ENCODE measurements around the gene GBX2. TPM values are rescaled to one million over a fixed set of nuclear protein-coding genes. Genes with fewer than 3 reads are reported as not detected.

GBX2 gene
- total RNA-seq, 1 experiment from 2014 or later = 0.31 TPM

DNA sequence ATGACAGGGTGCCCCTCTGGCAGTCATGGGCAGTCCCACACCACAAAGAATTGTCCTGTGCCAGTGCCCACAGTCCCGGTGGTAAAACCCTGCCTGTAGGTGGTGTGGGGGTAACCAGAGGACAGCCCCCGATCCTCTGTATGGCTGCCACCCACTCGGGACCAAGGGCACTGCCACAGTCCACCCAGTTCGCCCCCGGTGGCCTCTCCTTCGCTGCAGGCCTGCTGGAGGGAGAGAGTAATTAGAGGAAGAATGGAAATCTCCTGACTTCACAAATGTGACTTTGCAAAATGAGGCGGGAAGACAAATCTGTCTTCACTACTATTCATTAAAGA lies 11.4 kb downstream of the GBX2 start:
- Histone ChIP-seq H2AFZ (ENCODE audit: low read length) (no peak overlapping the region), H3K56ac (ENCODE audit: insufficient read length, low read depth, low read length) (no peak overlapping the region), H3K18ac (ENCODE audit: insufficient read length, low read depth, low read length) (no peak overlapping the region), H4K5ac (ENCODE audit: insufficient read length, low read depth, low read length) (no peak overlapping the region), H4K91ac (ENCODE audit: insufficient read length, low read depth, low read length) (no peak overlapping the region), H3K14ac (ENCODE audit: insufficient read depth, low read length) (no peak overlapping the region), H3T11ph (ENCODE audit: low read length) (no peak overlapping the region), H3K79me2 (ENCODE audit: insufficient read depth, low read length) (no peaks in the 10 kb centered on the region), H3K27me3 (ENCODE audit: insufficient read depth, low read length) (peaks cover 34% of the 10 kb centered on the region; the same call in 1 of the 2 replicates), H2AK5ac (ENCODE audit: insufficient read length, low read length) (no peak overlapping the region), H2BK15ac (ENCODE audit: low read depth, low read length) (no peak overlapping the region), H3K9ac (ENCODE audit: extremely low read depth, insufficient read length, low read length) (no peak overlapping the region), H2BK12ac (ENCODE audit: insufficient read length, low read depth, low read length) (no peak overlapping the region), H3K4ac (ENCODE audit: low read depth, low read length) (no peak overlapping the region), H2BK5ac (ENCODE audit: insufficient read length, low read length) (no peak overlapping the region), H3K27ac (ENCODE audit: insufficient read length, low read depth, low read length) (no peak overlapping the region), H3K9me3 (ENCODE audit: control insufficient read depth, low read depth, low read length) (no peaks in the 10 kb centered on the region), H2BK20ac (ENCODE audit: low read depth, low read length, poor library complexity, severe bottlenecking) (no peak overlapping the region), H2BK120ac (ENCODE audit: low read depth, low read length, poor library complexity, severe bottlenecking) (no peak overlapping the region), H3K79me1 (ENCODE audit: insufficient read depth, low read depth, low read length, poor library complexity, severe bottlenecking) (no peaks in the 10 kb centered on the region), H4K8ac (replicated peaks; ENCODE audit: insufficient read length, low read depth, low read length) (no peak overlapping the region), H3K4me2 (ENCODE audit: insufficient read depth, insufficient read length, low read length) (no peak overlapping the region), H3K23me2 (ENCODE audit: insufficient read length, low read depth, low read length, poor library complexity, severe bottlenecking) (peaks cover 6% of the 10 kb centered on the region), H3K23ac (ENCODE audit: insufficient read length, low read depth, low read length) (no peak overlapping the region), H4K20me1 (ENCODE audit: control insufficient read depth, insufficient read depth, insufficient read length) (no peaks in the 10 kb centered on the region), H3K4me1 (ENCODE audit: insufficient read depth, low read length) (peaks cover 2% of the 10 kb centered on the region; the same call in 1 of the 2 replicates)
- Mint-ChIP-seq H3K4me1 (peaks cover 26% of the 10 kb centered on the region in 2 experiments), H3K9me3 (peaks cover 15 to 16% of the 10 kb centered on the region in 2 experiments), H3K36me3 (ENCODE audit: insufficient read depth in 1 of 3, low read depth in 3 of 3) (peaks cover 0 to 8% (median 0%) of the 10 kb centered on the region in 3 experiments; a peak in 2 of 7 replicates), H3K27me3 (ENCODE audit: low read depth) (peaks cover 99% of the 10 kb centered on the region), H3K4me3 (no peak overlapping the region), H3K27ac (no peak overlapping the region)
- DNase-seq = no peak
- no CpG with 5 or more reads among the region's 7 CpGs for WGBS (ENCODE audit: extremely low coverage, insufficient read length, low lambda C conversion rate)
- TF ChIP-seq, protein P1, sequence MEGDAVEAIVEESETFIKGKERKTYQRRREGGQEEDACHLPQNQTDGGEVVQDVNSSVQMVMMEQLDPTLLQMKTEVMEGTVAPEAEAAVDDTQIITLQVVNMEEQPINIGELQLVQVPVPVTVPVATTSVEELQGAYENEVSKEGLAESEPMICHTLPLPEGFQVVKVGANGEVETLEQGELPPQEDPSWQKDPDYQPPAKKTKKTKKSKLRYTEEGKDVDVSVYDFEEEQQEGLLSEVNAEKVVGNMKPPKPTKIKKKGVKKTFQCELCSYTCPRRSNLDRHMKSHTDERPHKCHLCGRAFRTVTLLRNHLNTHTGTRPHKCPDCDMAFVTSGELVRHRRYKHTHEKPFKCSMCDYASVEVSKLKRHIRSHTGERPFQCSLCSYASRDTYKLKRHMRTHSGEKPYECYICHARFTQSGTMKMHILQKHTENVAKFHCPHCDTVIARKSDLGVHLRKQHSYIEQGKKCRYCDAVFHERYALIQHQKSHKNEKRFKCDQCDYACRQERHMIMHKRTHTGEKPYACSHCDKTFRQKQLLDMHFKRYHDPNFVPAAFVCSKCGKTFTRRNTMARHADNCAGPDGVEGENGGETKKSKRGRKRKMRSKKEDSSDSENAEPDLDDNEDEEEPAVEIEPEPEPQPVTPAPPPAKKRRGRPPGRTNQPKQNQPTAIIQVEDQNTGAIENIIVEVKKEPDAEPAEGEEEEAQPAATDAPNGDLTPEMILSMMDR (conservative IDR thresholded peaks at IDR 0.05) = no peak
